Urothelium cell line (cell line): ENCODE results near the gene CARMIL1.

Source experiments
- DNase-seq: peaks from one replicate; pipeline ENCODE4 v3.0.0; 2011; ENCODE audit warnings: low spot score, mixed read lengths
- FAIRE-seq: peaks from 2 replicates; lab custom pipeline; 2011; peaks lifted over from hg19 to GRCh38; lab: Jason Lieb, UNC

Gene CARMIL1

DNA sequence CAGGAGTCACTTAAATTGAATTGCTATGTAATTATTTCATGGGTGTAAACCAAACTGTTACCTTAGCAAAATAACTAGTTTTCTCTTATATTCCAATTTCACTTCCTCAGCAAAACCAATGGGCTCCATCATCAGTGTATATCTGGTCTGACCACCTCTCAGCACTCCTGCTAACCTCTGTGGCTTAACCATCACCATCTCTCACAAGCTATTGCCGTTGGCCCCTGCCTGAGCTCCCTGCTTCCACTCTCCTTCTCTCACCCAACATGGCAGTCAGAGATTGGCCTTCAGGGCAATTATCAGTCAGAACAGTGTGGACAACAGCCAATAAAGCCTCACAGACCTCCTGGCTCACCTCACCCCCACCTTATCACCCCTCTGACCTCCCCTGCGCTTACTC is 124.0 kb downstream of the CARMIL1 start:
- FAIRE-seq = no peak

DNA sequence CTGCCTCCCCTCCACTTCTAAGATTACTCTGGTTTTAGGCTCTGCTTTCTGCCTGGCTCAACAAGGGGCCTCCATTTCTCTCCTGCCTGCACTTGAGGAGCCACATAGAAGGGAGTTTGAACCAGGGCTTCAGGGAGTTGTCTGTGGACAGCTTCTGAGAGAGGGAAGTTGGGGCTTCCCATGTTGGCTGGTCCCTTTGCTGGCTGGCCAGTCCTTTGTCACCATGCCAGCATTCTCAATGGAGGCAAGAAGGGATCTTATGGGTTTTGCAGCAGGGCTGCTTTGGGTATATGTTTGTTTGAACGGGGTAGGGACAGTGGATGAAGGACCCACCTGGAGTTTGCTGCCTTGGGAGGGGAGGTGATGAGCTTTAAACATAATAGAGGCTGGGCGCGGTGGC is 124.9 kb downstream of the CARMIL1 start:
- FAIRE-seq (no peak), DNase-seq (no peak)

More for the DNA sequence above, 124.0 kb downstream of the CARMIL1 start:
- no peak for DNase-seq

DNA sequence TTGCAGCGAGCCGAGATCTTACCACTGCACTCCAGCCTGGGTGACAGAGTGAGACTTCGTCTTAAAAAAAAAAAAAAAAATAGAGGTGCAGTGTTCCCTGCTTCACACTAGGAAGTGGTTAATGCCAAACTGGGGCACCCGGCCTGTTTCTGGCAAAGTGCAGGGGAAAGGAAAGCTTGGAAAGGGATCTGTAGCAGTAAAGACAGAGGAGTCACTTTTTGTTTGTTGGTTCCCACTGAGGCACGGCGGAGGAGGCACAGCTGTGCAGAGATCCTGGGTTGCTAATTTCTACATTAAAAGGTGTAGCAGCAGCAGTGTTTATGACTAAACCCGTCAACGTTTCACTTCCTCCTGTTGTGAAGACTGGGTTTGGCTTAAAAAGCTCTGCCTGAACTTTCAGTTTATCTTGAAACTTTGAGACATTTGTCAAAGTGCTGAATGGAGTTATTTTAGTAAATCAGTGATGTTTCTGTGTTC is 125.6 kb downstream of the CARMIL1 start:
- no peak for DNase-seq
- no peak for FAIRE-seq

DNA sequence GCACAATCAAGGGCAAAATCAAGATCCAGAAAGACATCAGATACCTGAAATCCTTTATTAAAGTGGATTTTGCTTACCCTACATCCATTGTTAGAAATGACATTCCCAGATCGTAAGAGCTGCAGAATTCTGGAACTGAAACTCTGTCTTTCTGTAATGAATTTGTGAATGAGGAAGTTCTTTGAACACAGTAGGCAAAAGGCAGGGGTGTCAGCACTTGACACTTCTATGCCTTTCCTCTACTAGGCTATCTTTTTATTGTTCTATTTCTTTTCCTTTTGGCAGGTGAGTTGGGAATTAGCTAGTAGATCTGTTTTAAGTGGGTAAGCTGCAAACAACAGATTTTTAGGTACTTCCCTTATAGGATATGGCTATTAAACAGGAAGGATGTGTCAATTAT is 126.3 kb downstream of the CARMIL1 start:
- DNase-seq (no peak), FAIRE-seq (no peak)

DNA sequence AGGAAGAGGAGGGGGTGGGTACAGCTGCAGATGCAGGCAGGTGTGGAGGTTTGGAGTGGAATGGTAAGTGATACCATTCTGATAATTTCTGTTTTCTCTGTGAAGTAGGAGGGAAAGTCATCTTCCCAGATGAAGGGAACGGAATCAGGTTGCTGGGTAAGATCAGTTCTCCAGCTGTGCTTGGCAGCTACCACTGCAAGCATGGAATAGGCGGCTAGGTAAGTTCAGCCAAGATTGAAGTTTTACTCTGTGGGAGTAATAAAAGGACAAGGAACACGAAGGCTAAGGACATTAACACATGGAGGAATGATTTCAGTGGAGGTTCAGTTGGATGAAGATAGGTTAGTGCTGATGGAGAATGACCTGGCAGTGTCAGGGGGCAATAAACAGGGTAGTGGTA is 128.3 kb downstream of the CARMIL1 start:
- DNase-seq (no peak), FAIRE-seq (no peak)

DNA sequence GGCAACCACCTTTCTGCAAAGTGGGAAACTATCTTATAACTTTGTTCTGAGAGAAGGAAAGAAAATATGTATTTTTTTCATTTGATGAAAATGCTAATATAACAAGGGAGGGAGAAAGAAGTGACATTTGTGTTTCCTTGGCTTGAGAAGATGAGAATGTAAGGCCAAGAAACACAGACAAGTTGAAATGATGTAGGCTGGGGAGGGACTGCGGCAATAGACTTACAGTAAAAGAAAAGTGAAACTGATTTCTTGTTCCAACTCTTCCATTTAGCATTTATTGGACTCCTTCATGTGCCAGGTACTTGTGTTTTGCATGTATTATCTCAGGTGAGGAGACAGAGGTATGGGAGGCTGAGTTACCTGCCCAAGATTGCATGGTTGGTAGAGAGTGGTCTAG is 130.9 kb downstream of the CARMIL1 start:
- DNase-seq = no peak
- FAIRE-seq = no peak

DNA sequence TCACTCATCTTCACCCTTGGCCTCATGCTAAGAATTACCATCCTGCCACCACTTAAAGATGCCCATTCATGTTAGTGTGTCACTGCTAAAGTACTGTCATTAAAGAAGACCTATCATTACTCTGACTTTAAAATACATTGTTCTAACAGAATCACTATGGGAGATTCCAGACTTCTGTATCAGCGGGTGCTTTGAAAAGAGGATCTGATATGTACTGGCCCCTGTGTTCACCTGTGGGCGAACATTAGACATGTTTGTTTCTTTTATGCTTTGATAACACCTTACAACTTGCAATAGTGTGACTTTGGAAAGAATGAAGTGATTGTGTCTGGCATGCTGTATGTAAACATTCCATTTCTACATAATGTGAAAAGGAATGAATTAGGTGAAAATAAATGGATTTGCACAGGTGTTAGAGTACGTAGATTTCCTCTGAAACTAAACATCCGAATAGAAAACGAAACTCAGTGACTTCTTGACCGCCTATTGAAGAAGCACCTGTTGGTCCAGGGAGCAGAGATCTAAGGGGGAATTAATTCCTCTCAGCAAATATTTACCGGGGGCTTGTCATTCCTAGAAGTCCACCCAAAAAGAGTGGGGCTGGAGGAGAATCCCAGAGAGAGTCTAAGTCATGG is 132.3 kb downstream of the CARMIL1 start:
- no peak for DNase-seq
- no peak for FAIRE-seq

DNA sequence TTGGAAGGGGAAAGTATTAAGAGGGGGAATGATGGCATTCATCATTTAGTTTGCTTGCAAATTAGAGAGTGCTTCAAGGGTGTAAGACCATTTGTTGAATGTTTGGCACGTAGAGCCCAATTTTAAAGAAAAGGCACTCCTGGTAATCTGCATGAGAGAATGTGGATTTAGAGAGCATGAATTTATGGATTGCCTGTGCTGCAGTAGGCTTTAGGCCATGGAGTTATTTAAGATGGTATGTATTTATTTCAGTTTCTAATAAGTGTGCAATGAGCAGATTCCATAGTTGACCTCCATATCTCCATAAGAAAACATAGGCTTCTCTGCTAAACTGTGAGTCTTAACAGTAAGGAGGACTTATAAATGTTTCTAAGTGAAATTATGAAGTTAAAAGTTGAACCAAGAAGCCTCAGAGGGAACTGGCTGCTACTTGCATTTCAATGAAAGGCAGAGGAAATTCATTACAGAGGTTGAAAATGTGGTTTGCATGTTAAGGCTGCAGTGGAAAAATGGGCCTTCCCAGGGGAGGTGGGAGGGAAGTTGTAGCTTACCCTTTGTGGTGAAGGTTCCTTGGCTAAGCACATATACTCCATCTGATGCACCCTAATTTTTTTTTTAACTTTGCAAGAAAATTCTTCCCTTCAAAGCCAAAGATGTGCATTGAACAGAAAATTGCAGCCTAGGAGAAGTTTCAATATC is 134.2 kb downstream of the CARMIL1 start:
- no peak for FAIRE-seq

DNA sequence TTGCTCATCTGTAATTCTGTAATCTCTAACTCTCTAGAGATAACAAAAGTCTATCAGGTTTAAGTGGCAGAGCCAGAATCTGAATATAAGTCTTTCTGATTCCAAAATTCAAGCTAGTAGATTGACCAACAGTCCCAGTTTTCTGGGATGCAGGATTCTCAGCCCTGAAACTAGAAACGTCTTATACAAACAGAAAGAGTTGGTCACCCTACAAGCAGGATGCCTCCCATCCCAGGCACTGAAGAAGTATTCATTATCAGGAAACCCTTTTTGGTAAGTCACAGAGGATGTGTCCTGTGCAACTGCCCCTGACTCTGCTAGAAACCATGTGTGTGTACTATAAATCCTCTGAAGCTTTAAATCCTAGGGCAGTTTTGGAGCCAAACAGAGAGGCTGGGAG is 135.0 kb downstream of the CARMIL1 start:
- DNase-seq = no peak
- no peak for FAIRE-seq

More for the DNA sequence above, 134.2 kb downstream of the CARMIL1 start:
- no peak for DNase-seq

DNA sequence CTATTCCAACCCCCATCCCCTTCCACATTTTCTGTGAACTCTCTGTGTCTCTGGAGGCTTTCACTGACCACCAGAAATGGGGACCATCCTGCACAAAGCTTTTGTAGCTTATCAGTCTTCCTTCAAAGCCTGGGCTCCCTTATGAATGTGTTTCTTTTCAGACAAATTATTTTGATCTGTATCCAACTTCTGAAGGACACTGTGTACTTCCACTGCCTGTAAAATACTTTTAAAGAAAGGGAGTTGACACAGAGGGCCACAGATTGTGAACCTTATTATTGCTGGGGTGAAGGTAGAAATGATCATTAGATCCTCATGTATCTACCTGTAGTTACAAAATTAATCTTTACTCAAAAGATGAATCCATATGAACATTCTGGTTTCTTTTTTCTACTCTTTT is 135.6 kb downstream of the CARMIL1 start:
- DNase-seq (no peak), FAIRE-seq (no peak)

DNA sequence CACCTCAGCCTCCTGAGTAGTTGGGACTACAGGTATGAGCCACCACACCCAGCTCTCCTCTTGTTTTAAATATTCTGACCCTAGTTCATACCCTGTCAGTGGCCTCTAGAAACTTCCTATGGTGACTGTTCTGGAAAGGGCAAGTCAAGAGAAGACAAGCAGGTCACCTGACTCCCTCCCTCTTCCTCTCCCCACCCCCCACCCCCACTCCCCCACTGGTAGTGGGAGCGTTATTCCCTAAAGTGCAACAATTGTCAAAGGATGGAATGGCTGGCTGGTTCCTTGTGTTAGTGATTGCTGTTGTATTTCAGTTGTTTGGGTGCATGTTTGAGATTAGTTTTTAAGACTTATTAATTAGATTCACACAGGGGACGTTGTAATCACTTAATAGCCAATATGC is 136.1 kb downstream of the CARMIL1 start:
- FAIRE-seq (no peak), DNase-seq (no peak)

DNA sequence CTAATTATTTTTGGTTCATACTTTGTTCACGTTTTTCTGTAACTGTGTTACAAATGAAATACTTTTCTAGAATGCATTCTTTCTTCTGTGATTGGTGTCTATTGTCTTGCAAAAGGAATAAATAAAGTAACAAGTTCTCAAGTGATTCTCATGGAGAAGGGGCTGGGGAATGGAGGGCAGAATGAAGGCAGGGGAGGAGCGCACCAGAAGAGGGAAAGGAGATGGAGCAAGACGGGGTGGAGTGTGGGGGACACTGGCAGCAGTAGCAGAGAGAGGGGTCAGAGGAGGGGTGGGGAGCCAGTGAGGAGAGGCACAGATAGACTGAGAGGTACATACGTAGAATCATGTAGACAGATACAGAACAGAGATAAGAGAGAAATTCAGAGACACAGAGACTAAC is 136.5 kb downstream of the CARMIL1 start:
- DNase-seq (no peak), FAIRE-seq (no peak)

DNA sequence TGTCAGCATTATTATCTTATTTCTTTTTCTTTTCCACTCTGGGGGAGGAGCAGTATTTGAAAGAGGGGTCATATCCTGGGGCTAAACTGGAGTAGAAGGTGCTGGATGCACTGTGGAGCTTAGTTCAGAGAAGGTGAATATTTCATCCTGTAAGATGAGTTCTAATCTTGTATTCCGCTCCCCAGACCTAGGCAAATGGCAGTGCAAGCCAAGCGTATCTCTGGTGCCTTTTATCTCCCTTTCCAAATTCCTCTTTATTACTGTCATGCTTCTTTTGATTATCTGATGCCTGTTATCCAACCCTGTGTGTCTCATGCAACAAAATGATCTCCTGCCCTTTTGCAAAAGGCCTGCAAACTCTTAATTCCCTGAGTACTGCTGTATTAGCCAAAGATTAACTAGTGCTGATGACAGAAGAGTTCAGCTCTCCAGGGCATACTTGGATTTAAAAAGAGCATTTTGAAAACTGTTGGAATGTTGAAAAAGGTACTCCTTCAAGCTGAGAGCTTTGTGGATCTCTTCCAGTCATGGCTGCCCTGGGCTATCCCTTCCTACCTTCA is 138.0 kb downstream of the CARMIL1 start:
- DNase-seq (no peak), FAIRE-seq (no peak)

DNA sequence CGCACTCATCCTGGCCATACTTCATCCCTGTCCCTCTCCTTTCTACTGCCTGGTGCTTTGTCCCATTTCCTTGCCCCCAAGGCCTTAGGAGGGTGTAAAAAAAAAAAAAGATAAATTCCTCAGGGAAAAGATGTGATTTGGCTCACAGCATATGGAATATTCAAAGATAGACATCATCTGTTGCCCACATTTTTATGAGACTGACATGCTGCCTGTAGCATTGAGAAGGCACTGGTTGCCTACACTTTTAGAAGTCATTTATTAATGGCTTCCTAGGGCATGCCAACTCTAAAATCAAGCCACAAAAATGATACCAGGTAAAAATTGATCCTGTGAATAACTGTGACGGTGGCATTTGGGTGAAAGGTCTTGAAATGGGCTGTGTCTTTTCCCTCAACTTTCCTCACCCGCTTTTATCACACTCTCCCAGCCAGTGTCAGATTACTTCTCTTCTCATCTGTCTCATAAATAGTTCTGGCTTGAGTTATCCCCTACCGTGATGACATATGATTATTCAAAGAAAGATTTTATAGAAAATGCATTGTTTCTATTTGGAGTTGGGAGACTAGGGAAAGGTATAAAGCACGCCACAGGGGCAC is 139.4 kb downstream of the CARMIL1 start:
- no peak for FAIRE-seq

DNA sequence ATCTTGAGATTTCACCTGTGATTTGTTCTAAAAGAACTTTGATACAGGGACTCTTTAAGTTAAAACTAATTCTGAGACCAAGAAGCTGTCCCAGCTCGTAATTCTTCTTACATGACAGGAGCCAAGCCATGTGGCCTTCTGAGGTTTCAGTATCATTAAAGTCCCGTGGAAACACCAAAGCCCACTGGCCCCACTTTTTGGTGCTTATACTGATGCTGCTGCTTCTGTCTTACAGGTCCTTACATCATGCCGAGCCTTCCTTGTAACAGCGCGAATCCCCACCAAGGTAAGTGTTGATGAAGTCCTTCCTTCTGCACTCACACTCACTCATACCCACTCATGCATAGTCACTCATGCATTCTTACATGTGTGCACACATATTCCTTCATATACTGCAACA is 140.7 kb downstream of the CARMIL1 start:
- DNase-seq = no peak
- no peak for FAIRE-seq

More for the DNA sequence above, 139.4 kb downstream of the CARMIL1 start:
- no peak for DNase-seq

DNA sequence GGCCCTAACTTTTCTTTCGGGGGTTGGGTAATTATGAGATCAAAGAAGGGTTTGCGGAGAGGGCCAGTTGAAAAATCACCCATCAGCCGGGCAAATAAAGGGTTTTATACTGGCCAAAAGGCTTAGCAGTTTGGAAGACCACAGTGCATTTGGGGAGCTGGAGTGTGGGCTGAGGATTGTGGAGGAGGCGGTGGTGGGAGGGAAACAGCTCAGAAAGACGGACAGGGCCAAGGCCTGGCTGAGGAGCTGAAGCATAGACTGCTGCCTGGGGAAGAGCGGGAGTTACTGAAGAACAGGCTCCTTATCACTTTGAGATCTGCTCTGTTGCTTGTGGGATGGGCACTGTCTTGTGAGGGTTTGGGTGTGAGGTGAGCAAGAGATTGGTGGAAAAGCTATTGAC is 144.2 kb downstream of the CARMIL1 start:
- DNase-seq = no peak
- FAIRE-seq = no peak

DNA sequence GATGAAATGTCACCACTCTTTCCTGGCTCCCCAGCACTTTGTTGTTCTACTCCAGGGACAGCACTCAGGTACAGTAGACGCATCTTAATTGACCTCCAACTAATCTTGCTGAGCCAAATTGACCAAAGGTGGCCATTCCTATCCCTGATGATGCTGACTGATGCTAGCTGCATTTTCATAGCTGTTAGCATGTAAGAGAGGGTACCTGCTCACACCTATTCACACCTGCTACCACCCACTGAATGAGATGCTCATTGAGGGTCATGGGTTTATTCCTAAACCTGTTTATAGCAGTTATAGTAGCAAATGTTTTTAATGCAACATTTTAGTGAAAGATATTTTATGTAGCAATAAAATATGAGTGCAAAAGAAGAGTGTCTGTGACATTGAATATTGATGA is 145.1 kb downstream of the CARMIL1 start:
- FAIRE-seq (no peak), DNase-seq (no peak)

DNA sequence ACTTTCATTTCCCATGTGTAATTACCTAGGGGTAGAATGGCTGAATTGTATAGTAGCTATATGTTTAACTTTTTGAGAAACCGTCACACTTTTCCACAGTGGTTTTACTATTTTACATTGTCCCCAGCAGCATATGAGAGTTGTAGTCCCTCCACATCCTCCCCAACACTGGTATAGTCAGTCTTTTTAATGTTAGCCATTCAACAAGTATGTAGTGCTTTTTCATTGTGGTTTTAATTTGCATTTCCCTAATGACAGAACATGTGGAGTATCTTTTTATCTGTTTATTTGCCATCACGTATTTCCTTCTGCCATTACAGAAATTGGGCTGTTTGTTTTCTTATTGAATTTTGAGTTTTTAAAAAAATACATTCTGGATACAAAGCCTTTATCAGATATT is 148.4 kb downstream of the CARMIL1 start:
- DNase-seq = no peak
- FAIRE-seq = no peak

DNA sequence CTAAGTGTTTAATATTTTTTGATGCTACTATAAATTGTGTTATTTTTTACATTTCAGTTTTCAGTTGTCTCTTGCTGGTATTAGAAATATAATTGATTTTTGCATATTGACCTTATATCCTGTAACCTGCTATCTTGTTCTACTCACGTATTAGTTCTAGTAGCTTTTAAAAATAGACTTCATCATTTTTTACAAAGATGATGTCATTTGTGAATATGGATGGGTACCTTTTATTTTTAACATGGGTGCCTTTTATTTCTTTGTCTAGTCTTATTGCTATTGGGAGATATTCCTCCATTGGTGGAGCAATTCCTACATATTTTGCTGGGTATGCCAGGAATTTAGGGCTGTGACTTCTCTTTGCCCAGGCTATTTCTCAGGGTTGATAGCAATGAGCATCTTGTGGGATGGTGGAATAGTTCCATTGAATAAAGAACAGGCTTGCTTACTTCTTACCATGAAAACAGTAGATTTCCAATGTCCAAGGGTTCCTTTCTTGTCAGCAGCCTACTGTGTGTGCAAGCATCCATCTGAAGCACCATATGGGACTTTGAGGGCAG is 149.7 kb downstream of the CARMIL1 start:
- no peak for FAIRE-seq
- no peak for DNase-seq

DNA sequence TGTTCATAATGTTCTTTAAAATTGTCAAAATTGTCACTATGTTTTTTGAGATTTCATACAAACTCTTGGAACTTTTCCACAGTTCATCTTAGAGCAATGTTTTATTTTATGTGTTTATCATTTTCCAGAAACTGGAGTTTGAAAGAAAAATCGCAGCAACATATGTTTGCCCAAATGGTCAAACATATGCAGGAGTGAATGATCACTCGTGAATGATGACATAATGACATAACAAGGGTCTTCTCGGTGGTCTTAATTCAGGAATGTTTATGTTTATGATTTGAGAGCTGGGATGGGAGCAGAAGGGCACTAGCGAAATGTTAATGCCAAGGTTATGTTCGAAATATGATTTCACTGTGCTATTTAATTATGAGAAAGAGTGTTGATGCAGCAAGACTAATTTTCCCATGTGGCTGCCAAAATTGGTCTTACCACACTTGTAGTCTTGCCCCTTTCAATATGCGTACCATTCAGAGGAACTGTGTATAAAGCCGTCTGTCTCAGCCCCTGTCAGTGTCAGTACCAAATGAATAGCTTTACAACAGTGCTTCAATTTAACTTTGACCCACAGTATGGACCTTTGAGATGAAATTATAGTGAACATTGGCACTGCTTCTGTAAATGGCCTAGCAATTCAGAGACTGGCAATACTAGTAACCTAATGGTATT is 152.3 kb downstream of the CARMIL1 start:
- DNase-seq (no peak), FAIRE-seq (no peak)

DNA sequence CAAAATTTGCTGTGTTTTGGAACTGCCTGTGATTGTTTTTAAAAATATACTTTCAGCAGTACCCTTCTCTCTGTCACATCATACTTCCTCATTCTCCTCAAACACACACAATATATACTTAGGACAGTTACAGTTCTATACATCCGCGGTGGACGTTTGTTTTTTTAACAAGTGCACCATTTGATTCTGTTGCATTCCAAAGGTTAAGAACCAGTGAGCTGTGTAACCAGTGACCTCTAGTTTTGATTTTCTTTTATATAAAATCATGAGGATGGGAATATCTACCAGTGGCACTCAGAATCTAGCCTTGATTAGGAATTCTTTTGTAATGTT is 152.8 kb downstream of the CARMIL1 start:
- FAIRE-seq = no peak
- DNase-seq = no peak
